ENCODE measurements around the gene GNS. TPM values are rescaled to one million over a fixed set of nuclear protein-coding genes. Genes with fewer than 3 reads are reported as not detected.
"Not testable (repeated sequence)": the region's sequence is repeated elsewhere in the genome, so short reads cannot be mapped to it uniquely, and the experiment has no call there.

The GNS gene
- total RNA-seq, 2 donors from 2014 or later: 102 to 144 TPM

- no peak for DNase-seq (ENCODE audit: low spot score)
- intact Hi-C loops (cut with DNase I): no loop called here
Observed at GRCh38 chr12:64707926-64708325, 51.3 kb downstream of the GNS start.

DNA sequence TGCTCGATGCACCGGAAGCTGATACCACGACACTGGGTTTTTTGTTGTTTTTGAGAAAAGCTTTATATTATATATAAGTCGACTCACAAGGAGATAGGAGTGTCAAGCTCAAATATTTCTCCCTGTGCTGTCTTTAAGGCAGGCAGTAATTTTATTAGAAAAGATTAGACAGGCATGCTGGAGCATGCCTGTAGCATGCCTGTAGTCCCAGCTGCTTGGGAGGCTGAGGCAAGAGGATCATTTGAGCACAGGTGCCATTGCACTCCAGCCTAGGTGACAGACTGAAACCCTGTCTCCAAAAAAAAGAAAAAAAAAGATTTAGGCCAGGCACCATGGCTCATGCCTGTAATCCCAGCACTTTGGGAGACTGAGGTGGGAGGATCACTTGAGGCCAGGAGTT, 51.8 kb downstream of the GNS start:
- intact Hi-C loops (cut with DNase I): no loop called here
- DNase-seq (ENCODE audit: low spot score): no peak

DNA sequence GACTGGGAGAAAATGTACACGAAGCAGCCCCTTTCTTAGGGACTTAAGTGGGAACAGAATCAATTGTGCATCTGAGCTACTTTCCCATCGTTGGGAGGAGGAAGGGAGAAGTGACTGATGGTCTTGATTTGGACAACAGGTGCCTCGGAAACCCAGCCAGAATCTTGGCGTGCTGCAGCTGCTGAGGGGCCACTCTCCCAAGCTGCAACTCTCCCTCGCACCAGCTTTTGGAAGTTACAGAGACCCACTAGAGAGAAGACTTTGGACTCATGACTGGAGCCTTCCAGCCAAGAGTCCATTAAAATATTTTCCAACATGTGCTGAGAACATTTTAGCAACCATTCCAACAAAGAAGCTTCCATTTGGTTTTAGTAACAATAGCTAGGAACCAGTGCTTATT, 52.3 kb downstream of the GNS start:
- no peak for DNase-seq (ENCODE audit: low spot score)
- intact Hi-C loops (cut with DNase I): no loop called here

GRCh38 chr12:64706306-64706705, 52.9 kb downstream of the GNS start:
- no peak for DNase-seq (ENCODE audit: low spot score)
- intact Hi-C loops (cut with DNase I): no loop called here

- intact Hi-C loops (cut with DNase I): no loop called here
- no peak for DNase-seq (ENCODE audit: low spot score)
Observed at GRCh38 chr12:64701283-64701682, 57.9 kb downstream of the GNS start.

DNA sequence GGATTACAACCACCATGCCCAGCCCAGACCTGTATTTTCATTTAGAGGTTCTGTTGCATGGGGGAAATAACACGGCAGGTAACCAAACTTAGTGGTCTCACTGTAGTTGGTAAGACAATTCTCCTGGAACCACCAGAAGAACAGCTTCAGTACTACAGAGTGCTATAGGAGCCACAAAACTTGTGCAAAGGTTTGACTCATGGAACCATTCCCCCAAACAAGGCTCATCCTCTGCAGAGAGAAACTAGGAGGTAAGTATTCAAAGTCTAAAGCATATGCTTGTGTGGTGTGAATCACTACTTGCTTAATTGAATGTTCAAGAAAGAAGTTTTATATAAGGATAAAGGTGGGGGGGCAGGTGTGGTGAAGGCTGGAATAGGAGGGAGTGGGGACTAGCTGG, 58.7 kb downstream of the GNS start:
- intact Hi-C loops (cut with DNase I): no loop called here
- DNase-seq (ENCODE audit: low spot score): no peak

DNA sequence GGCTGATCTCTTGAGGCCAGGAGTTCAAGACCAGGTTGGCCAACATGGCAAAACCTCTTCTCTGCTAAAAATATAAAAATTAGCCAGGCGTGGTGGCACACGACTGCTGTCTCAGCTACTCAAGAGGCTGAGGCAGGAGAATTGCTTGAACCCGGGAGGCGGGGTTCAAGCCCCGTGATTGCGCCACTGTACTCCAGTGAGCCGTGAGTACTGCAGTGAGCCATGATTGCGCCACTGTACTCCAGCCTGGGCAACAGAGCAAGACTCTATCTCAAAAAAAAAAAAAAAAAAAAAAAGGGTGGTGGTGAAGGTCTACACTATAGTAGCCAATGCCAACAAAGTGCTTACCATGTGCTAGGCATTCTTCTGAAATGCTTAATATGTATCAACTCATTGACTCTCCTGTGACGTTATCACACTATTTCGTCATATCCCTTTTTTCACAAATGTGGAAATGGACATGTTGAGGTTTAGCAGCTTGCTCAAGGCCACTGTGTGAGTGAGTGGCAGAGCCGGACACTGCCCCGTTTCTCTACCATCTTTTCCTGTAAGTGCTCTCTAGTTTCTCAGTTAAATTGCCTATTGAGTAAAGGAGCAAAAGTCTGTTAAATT, 59.6 kb downstream of the GNS start:
- no peak for DNase-seq (ENCODE audit: low spot score)
- intact Hi-C loops (cut with DNase I): loop anchor here (2.0 to 5.0 kb wide), 2 partner anchors 147 to 149 kb away; no protein-coding TSS in a partner anchor

DNA sequence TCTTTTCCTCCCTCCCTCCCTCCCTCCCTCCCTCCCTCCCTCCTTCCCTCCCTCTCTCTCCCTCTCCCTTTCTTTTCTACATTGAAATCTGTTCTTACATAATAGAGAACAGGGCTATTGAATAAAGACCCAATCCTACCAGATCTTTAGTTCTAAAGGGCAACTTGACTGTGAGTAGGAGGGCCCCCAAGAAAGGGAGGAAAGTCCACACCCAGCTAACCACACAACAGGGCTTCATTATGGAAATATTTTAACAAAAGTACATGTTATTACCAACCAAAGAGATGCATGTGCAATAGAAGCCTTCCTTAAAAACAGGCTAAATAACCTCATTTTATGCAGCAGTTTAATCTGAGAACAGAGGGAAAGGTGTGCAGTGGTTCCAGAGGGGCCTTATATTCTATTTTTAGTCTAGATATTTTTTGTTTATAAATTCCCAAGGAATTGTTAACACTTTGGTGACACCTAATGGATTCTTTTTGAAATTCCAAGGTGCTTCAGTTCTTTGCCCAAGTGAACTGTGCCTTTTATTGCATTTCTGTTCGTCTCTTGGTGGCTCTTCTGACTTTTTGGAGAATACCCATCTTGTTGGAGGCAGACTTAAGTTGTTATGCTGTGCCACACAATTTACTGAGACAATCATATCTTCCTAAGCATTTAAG, 63.0 kb downstream of the GNS start:
- intact Hi-C loops (cut with DNase I): loop anchor here in 1 of 2 donors (5.0 kb wide), 1 partner anchor 144 kb away; no protein-coding TSS in a partner anchor

DNA sequence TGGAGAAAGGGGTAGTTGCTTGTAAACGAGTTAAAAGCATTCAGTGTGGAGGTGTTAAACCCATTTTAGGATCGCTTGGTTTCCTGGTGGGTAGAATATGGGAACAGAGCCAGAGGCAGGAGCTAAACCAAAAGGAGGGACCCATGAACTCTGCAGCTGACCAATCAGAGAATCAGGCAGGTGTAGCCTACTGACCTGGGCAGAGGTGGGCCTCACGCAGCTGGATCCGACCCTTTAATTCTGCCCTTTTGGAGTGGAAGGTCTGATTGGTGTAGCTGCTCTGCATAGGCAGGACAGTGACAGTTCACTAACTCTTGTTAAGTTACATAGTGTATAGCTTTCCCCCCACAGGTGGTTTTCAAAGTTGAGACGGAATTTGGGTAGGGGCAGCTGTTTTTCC, 63.7 kb downstream of the GNS start:
- intact Hi-C loops (cut with DNase I): loop anchor here in 1 of 2 donors (5.0 kb wide), 1 partner anchor 143 kb away; no protein-coding TSS in a partner anchor
- DNase-seq (ENCODE audit: low spot score): no peak

More for the DNA sequence above, 63.0 kb downstream of the GNS start:
- DNase-seq (ENCODE audit: low spot score): no peak

DNA sequence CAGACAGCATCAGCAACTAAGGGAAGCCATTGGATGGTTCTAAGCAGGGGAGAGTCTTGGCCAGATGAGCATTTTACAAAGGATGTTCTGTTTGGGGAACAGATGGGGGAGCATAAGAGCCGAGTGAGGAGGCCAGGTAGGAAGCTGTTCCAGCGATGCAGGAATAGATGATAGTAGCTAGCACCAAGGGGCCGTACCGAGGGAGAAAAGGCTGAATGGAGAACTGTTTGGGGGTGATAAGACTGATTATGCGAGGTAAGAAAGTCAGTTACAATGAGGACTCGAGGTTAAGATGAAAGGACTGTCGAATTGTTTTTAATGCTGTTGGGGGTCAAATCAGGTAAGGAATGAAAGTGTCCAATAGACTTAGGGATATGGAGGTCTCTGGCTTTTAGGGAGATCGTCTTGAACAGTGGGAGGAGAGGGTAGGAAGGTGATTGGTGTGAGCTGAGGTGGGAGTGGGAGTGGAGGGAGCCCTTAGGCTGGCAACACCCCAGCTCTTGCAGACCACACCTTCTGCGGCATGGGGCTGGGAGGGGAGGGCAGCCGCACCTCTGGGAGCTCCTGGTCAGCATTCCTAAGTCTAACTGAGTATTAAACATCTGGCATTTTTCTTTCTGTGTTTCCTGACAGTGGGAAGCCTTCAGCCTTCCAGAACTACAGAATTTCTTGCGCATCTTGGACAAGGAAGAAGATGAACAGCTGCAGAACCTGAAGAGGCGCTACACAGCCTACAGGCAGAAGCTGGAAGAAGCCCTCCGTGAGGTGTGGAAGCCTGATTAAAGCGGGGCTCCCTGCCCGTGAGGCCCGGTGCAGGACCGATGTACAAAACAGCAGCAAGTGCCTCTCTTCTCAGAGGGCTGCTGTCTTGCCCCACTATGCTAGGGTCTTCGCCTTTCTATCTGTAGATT, 64.8 kb downstream of the GNS start:
- intact Hi-C loops (cut with DNase I): loop anchor here (5.0 kb wide), 2 partner anchors 87 to 142 kb away; no protein-coding TSS in a partner anchor
- no peak for DNase-seq (ENCODE audit: low spot score)

GRCh38 chr12:64691795-64692583, 67.2 kb downstream of the GNS start:
- DNase-seq (ENCODE audit: low spot score): no peak
- intact Hi-C loops (cut with DNase I): loop anchor here in 1 of 2 donors (5.0 kb wide), 1 partner anchor 85 kb away; no protein-coding TSS in a partner anchor

DNA sequence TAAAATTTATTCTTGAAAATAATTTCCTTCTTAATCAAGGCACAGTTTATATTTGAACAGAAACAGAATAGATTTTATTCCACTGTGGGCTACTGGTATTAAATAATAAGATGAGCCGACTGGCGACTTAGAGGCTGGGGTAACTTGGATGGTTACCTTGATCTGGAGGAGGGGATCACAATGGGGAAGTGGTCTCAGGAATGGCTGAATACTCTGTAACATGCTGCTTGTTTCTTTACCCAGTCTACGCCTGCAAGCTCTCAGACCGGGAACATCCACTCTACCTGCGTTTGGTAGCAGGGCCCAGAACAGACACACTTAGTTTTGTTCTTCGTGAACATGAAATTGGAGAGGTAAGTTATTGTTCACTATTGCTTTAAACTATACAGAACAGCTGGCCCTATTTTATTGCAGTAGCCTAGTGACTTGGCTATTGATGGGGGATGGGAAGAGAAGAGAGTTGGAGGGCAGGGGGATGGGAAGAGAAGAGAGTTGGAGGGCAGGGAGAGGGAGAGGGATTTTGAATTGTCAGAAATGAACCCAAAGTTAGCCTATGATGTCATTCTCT, 67.9 kb downstream of the GNS start:
- DNase-seq (ENCODE audit: low spot score): no peak
- intact Hi-C loops (cut with DNase I): loop anchor here in 1 of 2 donors (5.0 kb wide), 1 partner anchor 84 kb away; no protein-coding TSS in a partner anchor

DNA sequence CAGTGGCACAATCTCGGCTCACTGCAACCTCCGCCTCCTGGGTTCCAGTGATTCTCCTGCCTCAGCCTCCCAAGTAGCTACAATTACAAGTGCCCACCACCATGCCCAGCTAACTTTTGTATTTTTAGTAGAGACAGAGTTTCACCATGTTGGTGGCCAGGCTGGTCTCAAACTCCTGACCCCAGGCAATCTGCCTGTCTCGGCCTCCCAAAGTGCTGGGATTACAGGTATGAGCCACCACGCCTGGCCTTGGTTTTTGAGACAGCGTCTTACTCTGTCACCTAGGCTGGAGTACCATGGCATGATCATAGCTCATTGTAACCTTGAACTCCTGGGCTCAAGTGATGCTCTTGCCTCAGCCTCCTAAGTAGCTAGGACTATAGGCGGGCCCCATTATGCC, 69.0 kb downstream of the GNS start:
- DNase-seq (ENCODE audit: low spot score): not testable (repeated sequence)
- intact Hi-C loops (cut with DNase I): loop anchor here in 1 of 2 donors (5.0 kb wide), 1 partner anchor 83 kb away; no protein-coding TSS in a partner anchor

DNA sequence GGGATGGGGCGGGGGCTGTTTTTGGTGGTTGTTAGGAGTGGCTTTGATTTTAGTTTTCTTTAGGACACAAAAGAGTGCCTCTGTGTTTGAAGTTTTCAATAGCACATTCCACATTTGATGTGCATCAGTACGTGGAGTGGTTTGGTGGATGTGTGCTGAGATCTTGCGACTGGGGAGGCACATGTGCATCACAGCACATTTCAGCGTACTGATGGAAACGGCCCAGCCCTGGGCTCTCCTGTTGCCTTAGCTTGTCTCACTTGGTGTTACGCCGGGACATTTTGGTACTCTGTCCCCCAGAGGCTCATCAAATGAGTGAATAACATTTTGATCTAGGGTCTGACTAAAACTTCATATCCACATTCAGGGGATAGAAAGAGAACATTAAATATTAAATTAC, 70.5 kb downstream of the GNS start:
- no peak for DNase-seq (ENCODE audit: low spot score)
- intact Hi-C loops (cut with DNase I): no loop called here

- intact Hi-C loops (cut with DNase I): no loop called here
Observed at GRCh38 chr12:64688219-64688618, 71.0 kb downstream of the GNS start.

GRCh38 chr12:64687816-64688215, 71.4 kb downstream of the GNS start:
- intact Hi-C loops (cut with DNase I): no loop called here
- no peak for DNase-seq (ENCODE audit: low spot score)

More at GRCh38 chr12:64688219-64688618, 71.0 kb downstream of the GNS start:
- DNase-seq (ENCODE audit: low spot score): no peak

GRCh38 chr12:64685605-64686004, 73.6 kb downstream of the GNS start:
- intact Hi-C loops (cut with DNase I): no loop called here
- no peak for DNase-seq (ENCODE audit: low spot score)

GRCh38 chr12:64685050-64685449, 74.2 kb downstream of the GNS start:
- intact Hi-C loops (cut with DNase I): no loop called here
- no peak for DNase-seq (ENCODE audit: low spot score)

Data from posterior vena cava (tissue), 2 donors.